ENCODE measurements around the gene ADAR.

ADAR gene

DNA sequence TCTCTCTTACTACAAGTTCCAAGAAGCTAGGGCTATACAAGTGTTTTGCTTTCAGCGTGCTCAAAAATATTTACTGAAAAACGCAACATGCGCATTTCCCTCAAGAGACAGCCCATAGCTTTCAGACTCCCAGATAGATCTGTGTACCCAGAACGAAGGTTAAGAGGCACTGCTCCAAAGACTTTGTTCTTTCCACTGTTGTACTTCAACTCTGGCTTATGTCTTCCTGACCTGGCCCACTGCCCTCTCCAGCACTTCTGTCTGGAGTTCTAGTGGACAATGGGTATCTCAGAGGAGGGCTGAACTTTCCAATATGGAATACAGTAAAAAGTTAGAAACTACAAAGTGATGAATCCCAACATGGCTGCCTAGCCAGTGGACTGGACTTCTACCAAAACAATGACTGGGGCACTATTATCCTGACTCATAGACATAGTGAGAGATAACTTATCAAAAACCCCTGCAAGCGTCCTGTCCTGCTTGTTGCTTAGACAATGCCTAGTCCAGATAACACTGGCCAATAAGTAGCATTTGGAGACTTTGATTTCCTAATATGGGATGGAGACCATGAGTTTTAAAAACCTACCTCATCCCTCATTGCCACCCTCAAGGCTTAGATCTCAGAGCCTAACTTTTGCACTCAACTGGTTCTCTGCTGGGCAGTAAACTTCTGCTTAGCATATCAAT is 8.8 kb upstream of the ADAR start:
- peak; percentile 44 for DNase-seq

DNA sequence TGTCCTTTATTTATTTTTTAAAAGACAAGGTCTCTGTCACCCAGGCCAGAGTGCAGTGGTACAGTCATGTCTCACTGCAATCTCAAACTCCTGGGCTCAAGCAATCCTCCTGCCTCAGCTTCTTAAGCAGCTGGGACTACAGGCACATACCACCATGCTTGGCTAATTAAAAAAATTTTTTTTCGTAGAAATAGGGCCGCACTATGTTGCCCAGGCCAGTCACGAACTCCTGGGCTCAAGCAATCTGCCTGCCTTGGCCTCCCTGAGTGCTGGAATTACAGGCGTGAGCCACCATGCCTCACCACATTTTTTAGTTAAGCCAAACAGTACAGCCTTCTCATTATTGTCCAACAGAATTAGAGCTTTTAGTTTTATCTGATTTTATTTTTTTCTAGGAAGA is 7.4 kb upstream of the ADAR start:
- DNase-seq, result no peak

DNA sequence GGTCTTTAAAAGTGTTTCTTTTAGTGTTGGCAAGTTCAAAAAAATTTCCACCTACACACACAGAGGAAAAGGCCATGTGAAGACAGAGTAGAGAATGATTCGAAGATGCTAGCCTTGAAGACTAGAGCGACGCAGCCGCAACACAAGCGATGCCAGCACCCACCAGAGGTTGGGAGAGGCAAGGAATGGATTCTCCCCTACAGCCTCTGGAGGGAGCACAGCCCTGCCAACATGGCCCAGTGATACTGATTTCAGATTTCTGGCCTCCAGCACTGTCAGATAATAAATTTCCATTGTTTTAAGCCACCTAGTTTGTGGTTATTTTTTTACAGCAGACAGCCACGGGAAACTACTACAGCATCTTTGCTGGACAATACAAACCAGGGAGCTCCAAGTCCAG is 6.9 kb upstream of the ADAR start:
- DNase-seq, result peak; percentile 48

DNA sequence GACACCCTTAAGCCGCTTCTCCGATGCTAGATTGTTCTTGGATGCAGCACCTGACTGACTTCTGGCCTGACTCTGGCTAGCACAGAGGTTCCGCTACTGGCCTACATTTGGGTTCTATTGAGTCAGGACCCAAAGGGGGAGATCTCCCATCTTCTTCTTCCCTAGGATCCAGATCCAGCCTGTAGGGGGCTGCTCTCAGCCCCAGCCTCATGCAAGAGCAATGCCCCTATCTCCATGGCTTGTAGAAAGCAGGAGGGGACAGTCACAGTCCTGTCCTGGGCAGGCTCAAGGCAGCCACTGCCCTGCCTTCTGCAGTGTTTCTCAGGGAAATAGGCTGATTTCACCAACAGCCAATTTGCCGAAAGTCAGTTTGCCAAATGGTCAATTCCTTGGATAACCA is 6.3 kb upstream of the ADAR start:
- DNase-seq, result no peak

DNA sequence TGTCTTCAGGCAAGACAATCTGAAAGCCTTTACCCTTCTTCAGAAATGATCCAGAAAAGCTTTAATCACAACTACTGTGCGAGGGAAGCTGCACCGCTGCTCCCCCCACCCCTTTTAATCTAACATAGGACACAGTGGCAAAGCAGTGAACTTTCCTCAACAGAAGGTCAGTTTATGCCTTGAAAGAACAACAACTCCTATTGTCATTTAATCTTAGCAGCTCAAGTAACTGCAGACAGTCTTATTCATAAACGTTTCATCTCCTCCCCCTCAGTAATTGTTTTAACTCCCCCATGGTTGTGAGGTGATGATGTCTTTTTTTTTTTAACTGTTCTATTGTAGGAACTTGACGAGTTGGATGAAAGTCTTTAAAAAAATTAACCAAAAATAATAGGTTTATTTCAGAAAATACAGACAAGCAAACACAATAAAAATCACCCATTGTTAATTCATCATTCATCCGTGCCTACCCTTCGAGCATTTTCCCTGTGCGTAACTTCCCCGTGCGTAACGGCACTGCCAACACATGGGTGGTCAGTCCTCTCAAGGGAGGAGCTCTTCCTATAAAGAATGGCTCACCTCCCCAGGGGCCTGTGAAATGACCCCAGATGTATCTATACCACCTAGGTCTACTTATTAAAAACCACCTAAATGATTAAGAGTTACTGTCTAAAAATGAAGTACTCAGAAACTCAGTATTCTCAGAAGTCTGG is 3.3 kb upstream of the ADAR start:
- DNase-seq, result no peak

DNA sequence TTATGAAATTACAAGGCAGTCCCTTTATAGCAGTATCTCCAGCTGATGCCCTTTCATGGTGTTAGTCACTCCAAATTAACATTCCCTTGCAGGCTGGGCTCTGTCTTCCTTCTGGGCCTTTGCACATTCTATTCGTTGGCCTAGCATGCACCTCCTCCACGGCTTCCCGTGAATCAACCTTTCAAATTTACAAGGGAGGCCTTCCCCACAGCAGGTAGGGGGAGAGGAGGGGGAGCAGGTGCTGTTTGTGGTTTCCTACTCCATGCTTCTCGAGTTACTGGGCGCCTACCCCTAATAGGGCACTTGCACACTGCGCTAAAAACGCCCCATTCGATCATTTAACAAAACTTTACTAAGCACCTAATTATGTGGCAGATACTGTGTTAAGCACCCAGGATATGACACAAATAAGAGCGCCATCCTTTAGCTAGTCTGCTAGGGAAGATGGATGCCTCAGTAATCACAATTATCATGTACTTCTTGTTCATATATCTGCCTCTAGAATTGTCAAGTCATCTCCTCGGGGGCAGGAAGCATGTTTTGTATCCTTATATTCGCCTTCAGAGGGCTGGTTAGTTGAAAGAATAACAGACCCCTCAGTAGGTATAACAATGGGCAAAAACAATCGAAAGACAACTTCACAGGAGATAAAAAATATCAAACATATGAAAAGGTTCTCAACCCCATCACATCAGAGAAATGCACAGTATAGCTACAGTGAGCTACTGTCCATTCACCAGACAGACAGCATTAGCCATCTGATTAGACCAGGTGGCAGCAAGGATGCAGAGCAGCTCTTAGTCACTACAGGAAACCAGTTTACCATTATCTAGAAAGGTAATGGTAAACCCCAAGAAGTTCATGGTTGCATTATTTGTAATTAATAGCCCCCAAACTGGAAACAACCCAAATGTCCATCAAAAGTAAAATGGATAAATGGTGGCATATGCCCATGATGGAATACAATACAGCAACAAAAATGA is 1.7 kb upstream of the ADAR start:
- no peak for DNase-seq

DNA sequence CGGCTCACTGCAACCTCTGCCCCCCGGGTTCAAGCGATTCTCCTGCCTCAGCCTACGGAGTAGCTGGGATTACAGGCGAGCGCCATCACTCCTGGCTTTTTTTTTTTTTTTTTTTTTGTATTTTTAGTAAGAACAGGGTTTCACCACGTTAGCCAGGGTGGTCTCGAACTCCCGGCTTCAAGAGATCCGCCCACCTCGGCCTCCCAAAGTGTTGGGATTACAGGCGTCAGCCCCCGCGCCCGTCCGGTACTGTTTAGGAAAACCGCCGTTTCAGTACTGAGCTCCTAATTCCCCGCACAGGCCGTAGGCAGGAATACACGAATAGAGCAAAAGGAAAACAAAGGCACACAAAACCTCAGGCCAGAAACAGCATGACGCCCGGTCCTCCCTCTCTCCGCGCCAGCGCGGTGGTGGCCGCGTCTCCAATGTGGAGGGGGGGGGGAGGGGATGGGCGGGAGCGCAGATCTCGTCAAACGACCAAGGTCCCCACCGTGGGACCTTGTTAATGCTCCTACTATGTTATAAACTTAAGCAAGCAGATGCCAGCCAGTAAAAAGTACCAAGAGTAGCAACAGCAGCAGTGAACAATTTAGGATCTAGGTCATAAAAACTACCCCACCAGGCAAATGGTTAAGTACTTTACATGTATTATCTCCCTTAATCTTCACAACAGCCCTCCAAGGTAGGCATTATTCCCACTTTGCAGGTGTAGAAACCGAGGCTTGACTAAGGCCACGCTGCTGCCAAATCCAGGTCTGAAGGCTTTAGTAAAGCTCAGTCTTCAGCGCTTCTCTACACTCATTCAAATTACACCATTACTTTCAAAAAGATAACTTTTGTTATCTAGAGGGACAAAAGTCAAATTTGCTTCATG is 648 bp upstream of the ADAR start:
- peak; percentile 32 for DNase-seq

DNA sequence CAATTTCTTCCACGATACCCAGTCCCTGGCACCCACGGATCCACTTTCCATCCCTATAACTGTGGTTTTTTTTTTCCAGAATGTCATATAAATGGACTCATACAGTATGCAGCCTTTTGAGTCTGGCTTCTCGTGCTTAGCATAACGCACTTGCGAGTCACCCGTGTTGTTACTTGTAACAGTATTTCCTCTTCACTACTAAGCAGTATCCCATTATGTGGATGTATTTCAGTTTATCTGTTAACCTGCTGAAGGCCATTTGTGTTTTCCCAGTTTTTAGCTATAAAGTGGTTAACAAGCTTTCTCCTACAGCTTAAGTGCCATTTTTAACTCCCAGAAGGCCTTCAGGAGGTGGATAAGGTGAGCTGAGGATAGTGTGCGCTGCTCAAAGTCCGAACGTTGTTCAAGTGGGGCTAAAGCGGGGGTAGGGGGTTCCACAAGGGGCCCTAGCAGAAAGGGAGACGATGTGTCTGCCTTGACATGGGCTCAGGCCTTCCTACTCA is 829 bp downstream of the ADAR start:
- DNase-seq, result peak; percentile 35

DNA sequence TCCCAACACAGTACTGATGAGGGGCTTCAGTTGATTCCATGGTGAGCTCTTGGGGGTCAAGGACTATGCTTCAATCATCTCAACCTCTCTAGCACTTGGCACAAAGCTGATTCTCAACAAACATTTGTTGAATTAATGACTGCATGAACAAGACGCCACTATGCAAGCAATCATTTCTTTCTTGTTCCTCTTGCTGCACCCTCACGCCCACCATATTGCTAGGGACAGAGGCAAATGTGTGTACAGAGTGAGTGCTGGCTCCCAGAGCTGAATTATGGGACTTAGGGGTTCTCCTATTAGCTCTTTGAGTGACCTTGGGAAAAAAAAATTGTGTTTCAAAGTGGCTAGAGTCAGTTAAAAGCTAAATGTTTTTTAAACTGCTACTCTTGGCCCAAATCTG is 2.5 kb downstream of the ADAR start:
- no peak for DNase-seq

DNA sequence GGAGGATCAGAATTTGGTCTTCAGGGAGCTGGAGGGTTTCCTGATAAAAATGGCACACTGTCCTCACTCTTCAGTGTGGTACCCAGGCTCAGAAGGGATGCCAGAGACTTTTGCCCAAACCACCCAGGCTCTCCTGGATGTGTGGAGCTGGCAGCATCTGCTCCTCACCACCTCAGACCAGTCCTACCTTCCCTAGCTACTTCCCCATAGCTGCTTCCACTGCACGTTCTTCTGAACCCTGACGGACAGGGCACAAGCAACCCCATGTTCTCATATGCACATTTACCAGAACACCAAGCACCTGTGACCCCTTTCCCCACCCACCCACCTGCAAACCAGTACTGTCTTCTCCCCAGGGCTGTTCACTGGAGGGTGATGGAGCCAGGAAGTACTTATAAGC is 4.7 kb downstream of the ADAR start:
- DNase-seq, result no peak

DNA sequence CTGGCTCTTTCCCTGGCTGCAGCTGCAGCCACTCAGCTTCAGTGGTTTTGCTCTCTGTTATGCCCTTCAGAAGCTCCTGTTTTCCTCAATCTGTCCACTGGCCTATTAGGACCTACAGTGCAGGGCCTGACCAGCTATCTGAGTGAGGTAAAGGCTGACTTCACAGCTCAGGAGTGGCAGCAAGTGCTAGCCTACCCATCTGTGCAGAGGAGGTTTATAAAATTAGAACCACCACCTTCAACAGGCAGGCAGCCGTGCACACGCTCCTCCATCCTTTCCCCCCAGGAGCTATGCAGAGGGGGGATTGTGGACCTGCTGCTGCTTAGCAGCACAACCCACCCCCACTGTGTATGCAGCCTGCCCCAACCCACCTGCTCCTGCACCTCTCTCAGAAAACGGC is 8.3 kb downstream of the ADAR start:
- no peak for DNase-seq

DNA sequence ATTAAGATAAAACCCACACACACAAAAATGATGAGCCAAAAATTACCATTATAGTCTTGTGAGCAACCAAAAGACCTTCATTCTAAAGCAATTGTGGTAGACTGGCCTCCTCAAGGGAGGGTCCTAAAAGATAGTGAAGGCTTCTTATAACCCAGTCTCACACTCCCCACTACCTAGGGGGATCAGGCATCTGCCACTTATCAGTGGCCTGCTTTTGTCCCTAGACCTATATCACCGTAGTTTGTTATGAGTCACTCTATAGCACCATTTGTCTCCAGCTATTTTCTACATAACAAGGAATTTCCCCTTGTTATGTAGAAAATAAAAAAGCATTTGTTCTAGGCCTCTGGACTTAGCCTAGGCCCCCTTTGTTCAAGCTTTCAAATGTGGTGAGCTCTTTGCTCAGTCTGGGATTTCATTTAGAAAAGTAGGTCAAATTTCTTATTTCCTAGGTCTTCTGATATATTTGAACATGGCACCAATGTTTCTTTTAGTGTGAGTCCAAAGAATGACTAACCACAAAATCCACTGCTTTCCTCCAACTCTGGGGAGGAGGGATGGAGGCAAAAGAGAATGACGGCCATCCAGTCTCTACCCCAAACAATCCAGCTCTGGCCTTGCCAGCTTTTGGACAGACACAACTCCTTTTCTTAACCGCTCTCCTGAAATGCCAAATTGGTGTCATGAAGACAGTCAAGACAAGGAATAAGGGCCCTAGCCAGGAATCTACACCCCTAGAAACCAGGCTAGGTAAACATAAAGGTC is 8.9 kb downstream of the ADAR start:
- DNase-seq, result no peak

DNA sequence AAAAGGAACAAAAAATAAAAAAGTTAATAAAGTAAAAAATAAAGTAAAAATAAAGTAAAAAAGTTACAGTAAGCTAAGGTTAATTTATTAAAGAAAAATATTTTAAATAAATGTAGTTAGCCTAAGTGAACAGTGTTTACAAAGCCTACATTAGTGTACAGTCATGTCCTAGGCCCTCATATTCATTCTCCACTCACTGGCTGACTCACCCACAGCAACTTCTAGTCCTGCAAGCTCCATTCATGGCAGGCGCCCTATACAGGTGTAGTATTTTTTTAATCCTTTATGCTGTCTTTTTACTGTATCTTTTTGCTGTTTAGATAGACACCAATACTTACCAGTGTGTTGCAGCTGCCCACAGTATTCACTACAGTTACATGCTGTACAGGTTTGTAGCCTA is 12.4 kb downstream of the ADAR start:
- DNase-seq, result no peak

DNA sequence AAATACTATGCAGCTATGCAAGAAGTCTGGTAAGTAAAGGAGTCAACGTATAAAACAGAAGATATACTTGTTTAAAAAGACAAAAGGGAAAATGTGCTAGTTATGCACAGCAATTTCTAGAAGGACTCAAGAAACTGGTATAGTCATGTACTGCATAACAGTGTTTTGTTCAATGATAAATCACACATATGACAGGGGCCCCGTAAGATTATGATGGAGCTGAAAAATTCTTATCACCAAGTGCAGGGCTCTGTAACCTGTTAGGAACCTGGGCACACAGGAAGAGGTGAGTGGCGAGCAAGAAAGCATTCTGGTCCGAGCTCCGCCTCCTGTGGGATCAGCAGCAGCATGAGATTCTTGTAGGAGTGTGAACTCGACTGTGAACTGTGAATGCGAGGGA is 13.2 kb downstream of the ADAR start:
- DNase-seq, result no peak

DNA sequence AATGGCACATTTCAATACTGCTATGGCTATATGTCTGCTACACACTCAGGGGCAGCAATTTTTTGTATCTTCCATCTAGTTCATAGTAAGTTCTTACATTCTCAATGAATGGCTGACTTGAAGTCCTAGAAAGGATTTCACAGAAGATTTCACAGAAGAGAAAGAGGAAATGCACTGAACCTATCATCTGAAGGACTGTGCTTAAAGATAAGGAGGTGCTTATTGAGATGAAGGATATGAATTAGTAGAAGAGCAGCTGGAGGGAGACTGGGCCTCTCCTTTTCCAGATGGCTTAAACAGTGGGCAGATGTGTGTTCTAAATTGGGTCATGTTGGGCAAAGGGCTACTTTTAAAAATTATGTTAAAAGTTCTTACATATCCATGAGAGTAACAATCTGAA is 14.6 kb downstream of the ADAR start:
- peak; percentile 49 for DNase-seq

DNA sequence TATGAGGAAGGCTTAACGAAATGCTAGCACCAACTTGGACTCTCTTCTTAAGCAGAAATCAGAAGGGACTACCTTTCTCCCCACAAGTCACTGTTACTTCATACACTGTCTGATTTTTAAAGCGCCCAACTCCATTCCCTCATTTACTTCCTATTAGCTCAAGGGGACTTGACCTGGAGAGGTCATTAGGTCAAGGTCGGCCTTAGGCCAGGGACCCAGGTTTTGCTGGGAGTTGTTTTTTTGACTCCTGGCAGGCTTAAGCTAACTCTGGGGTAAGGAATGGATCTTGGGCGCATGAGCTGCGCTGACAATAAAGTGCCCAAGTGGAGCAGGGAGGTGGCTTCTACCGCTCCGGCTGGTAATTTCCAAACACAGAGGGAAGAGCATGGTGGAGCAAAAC is 16.8 kb downstream of the ADAR start:
- DNase-seq, result no peak

DNA sequence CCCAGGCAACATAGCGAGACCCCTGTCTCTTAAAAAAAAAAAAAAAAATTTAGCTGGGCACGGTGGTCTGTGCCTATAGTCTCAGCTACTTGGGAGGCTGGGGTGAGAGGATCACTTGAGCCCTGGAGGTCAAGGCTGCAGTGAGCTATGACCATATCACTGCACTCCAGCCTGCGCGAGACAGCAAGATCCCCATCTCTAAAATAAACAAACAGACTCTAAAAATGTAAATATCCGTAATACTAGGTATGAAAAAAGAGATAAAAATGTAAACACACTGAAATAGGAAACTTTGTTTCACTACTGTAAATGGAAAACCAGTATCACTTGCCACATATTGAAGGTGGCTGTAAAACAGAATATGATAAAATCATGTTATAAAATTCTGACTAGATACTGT is 17.2 kb downstream of the ADAR start:
- no peak for DNase-seq

DNA sequence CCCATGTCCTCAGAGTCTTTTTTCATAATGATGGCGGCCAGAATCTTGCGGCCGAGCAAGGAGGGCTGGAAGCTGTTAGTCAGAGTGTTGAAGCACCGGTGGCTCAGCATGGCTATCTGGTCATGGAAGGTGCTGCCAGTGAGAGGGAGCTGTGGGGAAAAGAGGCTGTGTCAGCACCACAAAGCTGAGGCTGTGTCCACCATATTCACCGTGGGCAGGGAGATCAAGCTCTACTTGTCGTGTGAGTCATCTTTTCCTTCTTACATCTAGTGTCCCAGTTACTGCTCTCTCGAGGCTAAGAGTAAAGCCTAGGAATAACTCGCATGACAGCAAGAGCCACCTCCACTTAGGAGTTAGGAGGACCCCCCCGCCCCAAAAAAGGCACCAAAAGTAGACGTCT is 18.2 kb downstream of the ADAR start:
- DNase-seq, result no peak

DNA sequence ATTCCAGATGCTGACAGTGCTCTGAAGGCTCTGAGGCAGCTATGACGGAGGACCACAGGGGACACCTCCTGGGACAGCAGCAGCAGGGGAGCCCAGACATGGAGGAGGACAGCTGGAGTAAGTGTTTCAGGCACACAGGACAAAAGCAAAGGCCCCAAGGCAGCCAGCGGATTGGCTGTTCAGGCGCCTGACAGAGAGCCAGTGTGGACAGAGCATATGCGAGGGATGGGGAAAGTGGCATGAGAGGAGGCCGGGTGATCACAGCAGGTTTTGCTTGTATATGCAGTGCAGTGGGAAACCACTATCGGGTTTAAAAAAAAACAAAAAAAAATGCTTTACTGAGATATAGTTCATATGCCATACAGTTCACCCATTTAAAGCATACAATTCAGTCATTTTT is 21.3 kb downstream of the ADAR start:
- DNase-seq, result no peak

DNA sequence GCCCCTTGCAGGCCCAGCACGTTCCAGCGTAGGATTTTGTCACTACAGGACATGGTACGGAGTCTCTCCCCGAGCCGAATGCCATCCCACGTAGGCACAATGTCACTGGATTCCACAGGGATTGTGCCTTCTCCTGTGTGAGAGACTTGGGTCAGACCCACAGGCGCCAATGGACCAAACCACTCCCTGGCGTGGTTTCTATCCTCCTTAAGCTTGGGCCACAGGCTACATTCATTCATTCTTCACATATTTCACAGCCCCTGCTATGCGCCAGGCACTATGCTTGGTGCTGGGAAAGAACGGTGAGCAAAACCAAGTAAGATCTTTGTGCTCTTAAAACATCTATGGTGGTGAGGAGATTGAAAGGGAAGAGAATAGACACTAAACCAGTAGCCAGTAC is 21.8 kb downstream of the ADAR start:
- DNase-seq, result no peak

DNA sequence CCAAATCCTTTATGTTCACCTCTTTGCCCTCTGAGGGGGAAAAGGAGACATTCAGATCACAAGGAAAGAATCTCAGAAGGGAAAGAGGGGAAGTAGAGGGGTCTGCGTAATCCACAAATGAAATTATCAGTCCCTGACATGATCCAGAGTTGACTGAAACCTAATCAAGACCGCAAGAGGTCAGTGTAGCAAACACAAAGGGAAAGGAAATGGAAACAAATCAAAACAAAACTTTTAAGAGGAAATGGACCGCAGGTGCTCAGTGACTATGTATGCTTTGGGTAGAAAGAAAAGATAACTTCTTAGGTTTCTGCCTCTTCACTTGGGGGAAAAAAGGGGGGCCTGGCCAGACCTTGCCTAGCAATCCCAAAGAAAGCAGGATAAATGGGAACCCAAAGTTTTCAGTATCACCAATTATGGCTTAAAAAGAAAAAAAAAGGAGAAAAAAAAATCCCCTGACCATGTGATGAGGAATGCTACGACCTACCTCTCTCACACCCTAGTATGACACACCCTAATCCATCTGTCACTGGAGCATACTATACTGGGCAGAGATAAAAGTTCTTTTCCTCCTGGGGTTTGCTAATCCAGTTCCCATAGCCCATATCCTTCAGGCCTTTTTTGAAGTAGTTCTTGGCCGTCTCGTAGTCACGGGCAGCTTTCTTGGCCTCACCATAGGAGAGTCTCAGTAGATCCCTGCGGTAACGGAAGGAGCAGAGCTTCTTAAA is 23.6 kb downstream of the ADAR start:
- DNase-seq, result no peak
